Activated T-cell treated with anti-CD3 and anti-CD28 coated beads, Interleukin-2, amount 50 U/mL, for 48 hours (primary cell): ENCODE data around the gene KXD1.
A peak's percentile ranks its signal among the peaks of the same experiment; 100 is the strongest.
"Not testable (repeated sequence)": the region's sequence is repeated elsewhere in the genome, so short reads cannot be mapped to it uniquely, and the experiment has no call there.

Source experiments
- DNase-seq, 2 experiments: peaks; one replicate each; pipeline ENCODE4 v3.0.0-alpha.2; 2020

Gene KXD1

GRCh38 chr19:18537431-18537830 lies 20.2 kb upstream of the KXD1 start:
- DNase-seq, result no peak

GRCh38 chr19:18538115-18538514 lies 19.6 kb upstream of the KXD1 start:
- DNase-seq, result no peak

GRCh38 chr19:18539372-18539771 lies 18.3 kb upstream of the KXD1 start:
- no peak for DNase-seq

- DNase-seq, result not testable (repeated sequence)
These were observed 17.5 kb upstream of the KXD1 start for GRCh38 chr19:18540200-18540599.

- peak; percentile 35 to 46 for DNase-seq
These were observed 16.2 kb upstream of the KXD1 start for GRCh38 chr19:18541258-18541991.

- peak; percentile 37 to 39 for DNase-seq
These were observed 15.4 kb upstream of the KXD1 start for GRCh38 chr19:18541992-18542940.

- DNase-seq, result peak; percentile 96 to 97
These were observed 14.5 kb upstream of the KXD1 start, which contains the start of gene FKBP8 for GRCh38 chr19:18542941-18543813. FKBP8 (minus strand) TSS chr19:18543573; CDS start chr19:18541970, 1,603 bp downstream.

GRCh38 chr19:18543814-18544475 lies 13.7 kb upstream of the KXD1 start:
- DNase-seq, result peak; percentile 81 to 82

- no peak for DNase-seq
These were observed 6.0 kb upstream of the KXD1 start for GRCh38 chr19:18551631-18552030.

GRCh38 chr19:18558202-18558555 lies 509 bp downstream of the KXD1 start:
- DNase-seq, result peak in 1 of 2 experiments; percentile 35

GRCh38 chr19:18558604-18559003 lies 934 bp downstream of the KXD1 start:
- no peak for DNase-seq

GRCh38 chr19:18559685-18560084 lies 2.0 kb downstream of the KXD1 start:
- no peak for DNase-seq

- no peak for DNase-seq
These were observed 4.4 kb downstream of the KXD1 start for GRCh38 chr19:18562086-18562485.

GRCh38 chr19:18566953-18567352 lies 9.3 kb downstream of the KXD1 start:
- DNase-seq, result no peak

- DNase-seq, result no peak
These were observed 10.7 kb downstream of the KXD1 start for GRCh38 chr19:18568367-18568766.

GRCh38 chr19:18571564-18572344 lies 14.1 kb downstream of the KXD1 start, which contains the start of gene UBA52:
UBA52 (plus strand) TSS chr19:18571857; CDS start chr19:18573301, 1,444 bp downstream.
- peak; percentile 99 to 100 for DNase-seq

GRCh38 chr19:18574691-18575291 lies 17.1 kb downstream of the KXD1 start:
- no peak for DNase-seq

- no peak for DNase-seq
These were observed 18.7 kb downstream of the KXD1 start for GRCh38 chr19:18576383-18576782.

GRCh38 chr19:18577365-18577914 lies 19.8 kb downstream of the KXD1 start:
- DNase-seq, result no peak

- DNase-seq, result no peak
These were observed 22.6 kb downstream of the KXD1 start for GRCh38 chr19:18580311-18580710.

GRCh38 chr19:18586306-18586705 lies 28.6 kb downstream of the KXD1 start:
- no peak for DNase-seq
